ENCODE measurements around the gene LRBA.

The LRBA gene

GRCh38 chr4:151015459-151016347 is 619 bp upstream of the LRBA start:
- DNase-seq: peak; percentile 87
- peak overlapping the region; percentile 98 for H2AFZ ChIP-seq (ENCODE audit: low read depth, low read length)
- peak overlapping the region; percentile 66 for H3K4me2 ChIP-seq (ENCODE audit: low read length, poor library complexity, severe bottlenecking)
- peak overlapping the region; percentile 79 for H3K27ac ChIP-seq (ENCODE audit: low read length, poor library complexity, severe bottlenecking)
- peak overlapping the region; percentile 80 for H2BK15ac ChIP-seq (ENCODE audit: low read depth, poor library complexity, severe bottlenecking)
- H3K9ac ChIP-seq (ENCODE audit: low read length): peak overlapping the region; percentile 92
- peak overlapping the region; percentile 93 for H4K91ac ChIP-seq (ENCODE audit: low read length)
- H2BK12ac ChIP-seq (ENCODE audit: low read length in 2 of 2): peak overlapping the region; percentile 38 to 92
- H3K9me3 ChIP-seq (ENCODE audit: control insufficient read depth, low read length): no peaks in the 10 kb centered on the region
- no peaks in the 10 kb centered on the region for H3K27me3 ChIP-seq (ENCODE audit: control insufficient read depth in 1 of 2, insufficient read depth in 1 of 2, low read length in 2 of 2)
- WGBS: under 1% methylated on average over 61 of the region's 87 CpGs
- no peaks in the 10 kb centered on the region for H3K4me1 ChIP-seq (ENCODE audit: control insufficient read depth, insufficient read depth, low read depth, low read length)
- H2BK5ac ChIP-seq (ENCODE audit: low read depth, low read length, poor library complexity, severe bottlenecking): no peak overlapping the region
- peak overlapping the region in 1 of 2 experiments; percentile 83 for H3K23ac ChIP-seq (ENCODE audit: low read length in 2 of 2)
- H3K79me1 ChIP-seq (replicated peaks; ENCODE audit: low read length, poor library complexity, severe bottlenecking): peaks cover 9% of the 10 kb centered on the region
- H3K4me3 ChIP-seq (ENCODE audit: insufficient read depth in 1 of 2, low read depth in 1 of 2, low read length in 2 of 2): peak overlapping the region; percentile 100
- peak overlapping the region; percentile 78 for H2BK120ac ChIP-seq (ENCODE audit: low read depth, low read length)
- H3K18ac ChIP-seq (ENCODE audit: low read depth in 1 of 2, low read length in 2 of 2): peak overlapping the region; percentile 97 to 99
- peak overlapping the region in 1 of 2 experiments; percentile 98 for H3K14ac ChIP-seq (ENCODE audit: low read length in 2 of 2)
- H2AK5ac ChIP-seq (ENCODE audit: low read length, severe bottlenecking): no peak overlapping the region
- H3K36me3 ChIP-seq (ENCODE audit: control insufficient read depth in 1 of 2, insufficient read depth in 2 of 2, low read depth in 1 of 2, low read length in 2 of 2): no peaks in the 10 kb centered on the region
- H4K8ac ChIP-seq (ENCODE audit: low read length): peak overlapping the region; percentile 98
- H3K4ac ChIP-seq (ENCODE audit: low read depth in 1 of 2, low read length in 2 of 2): peak overlapping the region; percentile 95 to 97

DNA sequence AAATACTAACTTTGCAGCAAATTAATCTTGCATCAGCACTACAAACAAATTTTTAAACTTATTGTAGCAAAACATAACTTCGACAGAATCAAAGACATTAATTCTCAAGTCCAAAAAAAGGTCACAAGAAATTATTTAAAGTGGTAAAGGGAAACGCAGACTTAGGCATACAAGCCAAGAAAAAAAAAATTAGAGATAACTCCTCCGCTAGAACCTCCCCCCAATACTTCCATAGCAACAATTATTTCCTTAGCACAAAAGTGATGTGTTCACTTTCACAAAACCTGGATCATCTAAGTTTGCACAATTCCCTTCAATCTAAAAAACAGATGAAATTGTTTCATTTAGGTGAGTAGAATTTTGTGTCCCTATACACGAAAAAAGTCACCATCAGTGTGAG is 1.1 kb downstream of the LRBA start:
- Histone ChIP-seq H3K9ac (ENCODE audit: low read length) (peak overlapping the region; percentile 92), H3K79me1 (replicated peaks; ENCODE audit: low read length, poor library complexity, severe bottlenecking) (peaks cover 9% of the 10 kb centered on the region), H3K36me3 (ENCODE audit: control insufficient read depth in 1 of 2, insufficient read depth in 2 of 2, low read depth in 1 of 2, low read length in 2 of 2) (no peaks in the 10 kb centered on the region), H3K14ac (ENCODE audit: low read length in 2 of 2) (no peak overlapping the region), H3K23ac (ENCODE audit: low read length in 2 of 2) (no peak overlapping the region), H4K91ac (ENCODE audit: low read length) (no peak overlapping the region), H3K27ac (ENCODE audit: low read length, poor library complexity, severe bottlenecking) (no peak overlapping the region), H2BK5ac (ENCODE audit: low read depth, low read length, poor library complexity, severe bottlenecking) (no peak overlapping the region), H2BK120ac (ENCODE audit: low read depth, low read length) (no peak overlapping the region), H2AK5ac (ENCODE audit: low read length, severe bottlenecking) (no peak overlapping the region), H3K27me3 (ENCODE audit: control insufficient read depth in 1 of 2, insufficient read depth in 1 of 2, low read length in 2 of 2) (no peaks in the 10 kb centered on the region), H2BK12ac (ENCODE audit: low read length in 2 of 2) (no peak overlapping the region), H3K9me3 (ENCODE audit: control insufficient read depth, low read length) (no peaks in the 10 kb centered on the region), H3K4me2 (ENCODE audit: low read length, poor library complexity, severe bottlenecking) (peak overlapping the region; percentile 66), H3K4me3 (ENCODE audit: insufficient read depth in 1 of 2, low read depth in 1 of 2, low read length in 2 of 2) (peak overlapping the region in 1 of 2 experiments; percentile 100), H4K8ac (ENCODE audit: low read length) (no peak overlapping the region), H3K4ac (ENCODE audit: low read depth in 1 of 2, low read length in 2 of 2) (no peak overlapping the region), H2BK15ac (ENCODE audit: low read depth, poor library complexity, severe bottlenecking) (no peak overlapping the region), H3K4me1 (ENCODE audit: control insufficient read depth, insufficient read depth, low read depth, low read length) (no peaks in the 10 kb centered on the region), H3K18ac (ENCODE audit: low read depth in 1 of 2, low read length in 2 of 2) (no peak overlapping the region), H2AFZ (ENCODE audit: low read depth, low read length) (no peak overlapping the region)
- WGBS: 72% methylated on average over 2 of the region's 4 CpGs
- DNase-seq: no peak

DNA sequence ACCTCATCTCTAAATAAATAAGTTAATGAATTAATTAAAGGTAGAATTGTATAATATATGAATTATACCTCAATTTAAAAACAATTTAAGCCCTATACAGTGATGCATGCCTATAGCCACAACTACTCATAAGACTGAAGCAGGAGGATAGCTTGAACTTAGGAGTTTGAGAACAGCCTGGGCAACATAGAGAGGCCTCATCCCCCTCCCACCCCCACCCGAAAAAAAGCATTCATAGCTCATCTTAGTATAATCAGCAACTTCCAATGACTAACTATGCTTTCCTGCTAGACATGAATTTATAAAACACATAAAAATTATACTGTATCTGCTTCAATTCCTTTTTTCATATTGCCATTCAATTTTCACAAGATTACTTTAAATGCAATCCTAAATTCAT is 1.6 kb downstream of the LRBA start:
- Histone ChIP-seq H3K79me1 (replicated peaks; ENCODE audit: low read length, poor library complexity, severe bottlenecking) (peaks cover 9% of the 10 kb centered on the region), H2BK5ac (ENCODE audit: low read depth, low read length, poor library complexity, severe bottlenecking) (no peak overlapping the region), H3K27ac (ENCODE audit: low read length, poor library complexity, severe bottlenecking) (no peak overlapping the region), H3K23ac (ENCODE audit: low read length in 2 of 2) (no peak overlapping the region), H2AK5ac (ENCODE audit: low read length, severe bottlenecking) (no peak overlapping the region), H2BK15ac (ENCODE audit: low read depth, poor library complexity, severe bottlenecking) (no peak overlapping the region), H3K14ac (ENCODE audit: low read length in 2 of 2) (no peak overlapping the region), H3K9me3 (ENCODE audit: control insufficient read depth, low read length) (no peaks in the 10 kb centered on the region), H3K36me3 (ENCODE audit: control insufficient read depth in 1 of 2, insufficient read depth in 2 of 2, low read depth in 1 of 2, low read length in 2 of 2) (no peaks in the 10 kb centered on the region), H3K4me2 (ENCODE audit: low read length, poor library complexity, severe bottlenecking) (peak overlapping the region; percentile 57), H3K4me3 (ENCODE audit: insufficient read depth in 1 of 2, low read depth in 1 of 2, low read length in 2 of 2) (peak overlapping the region in 1 of 2 experiments; percentile 100), H2BK12ac (ENCODE audit: low read length in 2 of 2) (no peak overlapping the region), H3K4ac (ENCODE audit: low read depth in 1 of 2, low read length in 2 of 2) (no peak overlapping the region), H3K27me3 (ENCODE audit: control insufficient read depth in 1 of 2, insufficient read depth in 1 of 2, low read length in 2 of 2) (no peaks in the 10 kb centered on the region), H3K18ac (ENCODE audit: low read depth in 1 of 2, low read length in 2 of 2) (no peak overlapping the region), H2AFZ (ENCODE audit: low read depth, low read length) (no peak overlapping the region), H4K8ac (ENCODE audit: low read length) (no peak overlapping the region), H4K91ac (ENCODE audit: low read length) (no peak overlapping the region), H3K9ac (ENCODE audit: low read length) (peak overlapping the region; percentile 92), H3K4me1 (ENCODE audit: control insufficient read depth, insufficient read depth, low read depth, low read length) (no peaks in the 10 kb centered on the region), H2BK120ac (ENCODE audit: low read depth, low read length) (no peak overlapping the region)
- WGBS: 46% methylated on average over 1 of the region's 1 CpG
- DNase-seq: no peak

- no peaks in the 10 kb centered on the region for H3K9me3 ChIP-seq (ENCODE audit: control insufficient read depth, low read length)
- no peaks in the 10 kb centered on the region for H3K36me3 ChIP-seq (ENCODE audit: control insufficient read depth in 1 of 2, insufficient read depth in 2 of 2, low read depth in 1 of 2, low read length in 2 of 2)
- no peak overlapping the region for H2BK15ac ChIP-seq (ENCODE audit: low read depth, poor library complexity, severe bottlenecking)
- peak overlapping the region; percentile 41 for H3K4me2 ChIP-seq (ENCODE audit: low read length, poor library complexity, severe bottlenecking)
- H3K18ac ChIP-seq (ENCODE audit: low read depth in 1 of 2, low read length in 2 of 2): no peak overlapping the region
- H3K79me1 ChIP-seq (replicated peaks; ENCODE audit: low read length, poor library complexity, severe bottlenecking): peaks cover 10% of the 10 kb centered on the region
- no peak overlapping the region for H3K14ac ChIP-seq (ENCODE audit: low read length in 2 of 2)
- H3K27me3 ChIP-seq (ENCODE audit: control insufficient read depth in 1 of 2, insufficient read depth in 1 of 2, low read length in 2 of 2): no peaks in the 10 kb centered on the region
- no peak overlapping the region for H4K8ac ChIP-seq (ENCODE audit: low read length)
- H3K9ac ChIP-seq (ENCODE audit: low read length): no peak overlapping the region
- H2AFZ ChIP-seq (ENCODE audit: low read depth, low read length): no peak overlapping the region
- no peak overlapping the region for H4K91ac ChIP-seq (ENCODE audit: low read length)
- H3K4me3 ChIP-seq (ENCODE audit: insufficient read depth in 1 of 2, low read depth in 1 of 2, low read length in 2 of 2): no peak overlapping the region
- no peak overlapping the region for H2BK12ac ChIP-seq (ENCODE audit: low read length in 2 of 2)
- no peak overlapping the region for H3K23ac ChIP-seq (ENCODE audit: low read length in 2 of 2)
- no peak overlapping the region for H2BK5ac ChIP-seq (ENCODE audit: low read depth, low read length, poor library complexity, severe bottlenecking)
- no peak overlapping the region for H3K27ac ChIP-seq (ENCODE audit: low read length, poor library complexity, severe bottlenecking)
- no peak overlapping the region for H3K4ac ChIP-seq (ENCODE audit: low read depth in 1 of 2, low read length in 2 of 2)
- DNase-seq: no peak
- no peak overlapping the region for H2BK120ac ChIP-seq (ENCODE audit: low read depth, low read length)
- no peaks in the 10 kb centered on the region for H3K4me1 ChIP-seq (ENCODE audit: control insufficient read depth, insufficient read depth, low read depth, low read length)
- 92% methylated on average over 2 of the region's 8 CpGs for WGBS
- H2AK5ac ChIP-seq (ENCODE audit: low read length, severe bottlenecking): no peak overlapping the region
These were observed 2.3 kb downstream of the LRBA start for GRCh38 chr4:151012820-151013219.
